CD4-positive, alpha-beta T cell (primary cell): ENCODE data around the gene SEC24B. TPM values are rescaled to one million over a fixed set of nuclear protein-coding genes. Genes with fewer than 3 reads are reported as not detected.

Experiments used
- ATAC-seq: fragments of 200-7000 bp; cut with Tn5 transposase; one replicate; pipeline ENCODE4 v1.10.0; 2022; ENCODE audit warnings: mild to moderate bottlenecking; ENCODE audit not compliant: poor library complexity
- CTCF ChIA-PET: fragments of 350-600 bp; sonication (Branson Sonifier 250); formaldehyde crosslinking; loops from one replicate; lab custom pipeline; 2021; ENCODE audit warnings: antibody characterized with exemption, inconsistent platforms; lab: Charles Lee
- POLR2A ChIA-PET: fragments of 350-600 bp; sonication (Branson Sonifier 250); formaldehyde crosslinking; loops from one replicate; lab custom pipeline; 2021; ENCODE audit warnings: antibody characterized with exemption, inconsistent platforms; lab: Charles Lee
- DNase-seq, 14 experiments: peaks; one replicate each; pipeline ENCODE4 v3.0.0-alpha.2; 2013 to 2020; ENCODE audit warnings: mixed read lengths in 2 of 14
- H3K27ac ChIP-seq, 2 donors: one replicate each; pipeline versions ENCODE4 v1.5.1 to v1.7.0; 2013; ENCODE audit warnings: low read length in 2 of 2, low read depth in 1 of 2, mild to moderate bottlenecking in 1 of 2
- H3K27me3 ChIP-seq, 2 experiments: 1 replicate in 1 of 2; 2 replicates in 1 of 2; pipeline versions ENCODE4 v1.6.1 to v1.7.0; 2013; ENCODE audit warnings: low read length in 2 of 2, control low read depth in 1 of 2, mild to moderate bottlenecking in 1 of 2, moderate library complexity in 1 of 2; ENCODE audit not compliant: insufficient read depth in 2 of 2, control insufficient read depth in 1 of 2
- H3K36me3 ChIP-seq: one replicate; pipeline ENCODE4 v1.6.1; 2013; ENCODE audit warnings: low read length, control low read depth; ENCODE audit not compliant: insufficient read depth
- H3K4me1 ChIP-seq: one replicate; pipeline ENCODE4 v1.6.1; 2013; ENCODE audit warnings: low read length, control low read depth; ENCODE audit not compliant: insufficient read depth
- H3K4me3 ChIP-seq: one replicate; pipeline ENCODE4 v1.5.1; 2013; ENCODE audit warnings: mild to moderate bottlenecking, low read length, moderate library complexity
- H3K9me3 ChIP-seq, 2 experiments: 1 replicate in 1 of 2; 2 replicates in 1 of 2; pipeline versions ENCODE4 v1.6.1 to v1.7.0; 2013; ENCODE audit warnings: low read length in 2 of 2, mild to moderate bottlenecking in 2 of 2, control low read depth in 1 of 2, moderate library complexity in 1 of 2; ENCODE audit not compliant: control insufficient read depth in 1 of 2, insufficient read depth in 1 of 2
- H3K27ac Mint-ChIP-seq: one replicate; pipeline ENCODE4 v1.8.0; 2020; ENCODE audit warnings: mixed read lengths
- H3K27me3 Mint-ChIP-seq: one replicate; pipeline ENCODE4 v1.8.0; 2021; ENCODE audit warnings: mixed read lengths
- H3K36me3 Mint-ChIP-seq: one replicate; pipeline ENCODE4 v1.8.0; 2021; ENCODE audit warnings: low read depth, mixed read lengths
- H3K4me1 Mint-ChIP-seq: one replicate; pipeline ENCODE4 v1.8.0; 2021; ENCODE audit warnings: low read depth, mixed read lengths
- H3K4me3 Mint-ChIP-seq: one replicate; pipeline ENCODE4 v1.8.0; 2020; ENCODE audit warnings: mild to moderate bottlenecking, mixed read lengths
- H3K9me3 Mint-ChIP-seq: one replicate; pipeline ENCODE4 v1.8.0; 2020; ENCODE audit warnings: mixed read lengths
- CTCF ChIP-seq: fragments of 200-600 bp; IDR thresholded peaks from one replicate; pipeline ENCODE4 v1.8.0; 2022; ENCODE audit warnings: antibody characterized with exemption, mild to moderate bottlenecking
- intact Hi-C, 2 experiments: fragments of 100-400 bp; cut with DNase I in 1 of 2; cut with micrococcal nuclease in 1 of 2; formaldehyde crosslinking; loops; one replicate each; pipeline versions ENCODE4 v1.15.1 to v1.9.0; 2023 to 2025; cut with DNase I, micrococcal nuclease
- total RNA-seq, 174 experiments: library from RNA in 2 of 174; stranded (reverse) in 2 of 174; gene quantifications; one replicate each; pipeline ENCODE4 v1.2.3 and lab custom pipeline; 2021 to 2026

SEC24B gene
- total RNA-seq, 2 experiments from 2014 or later: 41.5 to 45.9 TPM

- intact Hi-C loops: no loop called here
- Mint-ChIP-seq H3K27ac (no peak overlapping the region), H3K36me3 (peaks cover 87% of the 10 kb centered on the region), H3K9me3 (no peaks in the 10 kb centered on the region), H3K27me3 (no peaks in the 10 kb centered on the region), H3K4me1 (no peaks in the 10 kb centered on the region), H3K4me3 (no peak overlapping the region)
- no peak for DNase-seq
- ChIA-PET CTCF (no interaction called here), POLR2A (no interaction called here)
- Histone ChIP-seq H3K27ac (no peak overlapping the region), H3K9me3 (no peaks in the 10 kb centered on the region), H3K36me3 (peaks cover 76% of the 10 kb centered on the region), H3K27me3 (no peaks in the 10 kb centered on the region), H3K4me3 (no peak overlapping the region), H3K4me1 (no peaks in the 10 kb centered on the region)
- ATAC-seq: no peak
- TF ChIP-seq CTCF: no peak
Observed at GRCh38 chr4:109532182-109532581, 98.6 kb downstream of the SEC24B start.

GRCh38 chr4:109545401-109545800 is 111.8 kb downstream of the SEC24B start:
- ChIA-PET CTCF (interaction anchor here (1.5 kb wide), 1 partner anchor 10 kb away, joined by 3 read pairs; no protein-coding TSS in a partner anchor), POLR2A (interaction anchor here (1.0 kb wide), 1 partner anchor 14 kb away, joined by 6 read pairs; the partner anchor contains the start of gene MCUB)
- H3K27ac Mint-ChIP-seq: peak overlapping the region; percentile 39

GRCh38 chr4:109547394-109547793 is 113.8 kb downstream of the SEC24B start:
- Mint-ChIP-seq H3K27me3 (no peaks in the 10 kb centered on the region), H3K36me3 (peaks cover 9% of the 10 kb centered on the region), H3K9me3 (no peaks in the 10 kb centered on the region), H3K27ac (no peak overlapping the region), H3K4me3 (no peak overlapping the region), H3K4me1 (peaks cover 40% of the 10 kb centered on the region)
- ATAC-seq (no peak), DNase-seq (no peak)
- Histone ChIP-seq H3K4me3 (no peak overlapping the region), H3K27ac (no peak overlapping the region), H3K27me3 (no peaks in the 10 kb centered on the region), H3K4me1 (peaks cover 6% of the 10 kb centered on the region), H3K9me3 (no peaks in the 10 kb centered on the region), H3K36me3 (peaks cover 8% of the 10 kb centered on the region)
- no peak for TF ChIP-seq CTCF
- POLR2A ChIA-PET: interaction anchor here (0.7 to 2.1 kb wide), 4 partner anchors 12 to 183 kb away, joined by 3 to 14 read pairs (median 5); partner anchors contain the start of genes MCUB and PLA2G12A
- CTCF ChIA-PET: interaction anchor here (1.0 to 1.2 kb wide), 2 partner anchors 82 to 115 kb away, joined by 3 read pairs; no protein-coding TSS in a partner anchor
- intact Hi-C loops: no loop called here

More at GRCh38 chr4:109545401-109545800, 111.8 kb downstream of the SEC24B start:
- no peaks in the 10 kb centered on the region for H3K27me3 Mint-ChIP-seq
- Histone ChIP-seq H3K9me3 (no peaks in the 10 kb centered on the region), H3K27me3 (no peaks in the 10 kb centered on the region), H3K4me1 (peaks cover 6% of the 10 kb centered on the region), H3K4me3 (no peak overlapping the region), H3K36me3 (peaks cover 19% of the 10 kb centered on the region), H3K27ac (no peak overlapping the region)
- peaks cover 19% of the 10 kb centered on the region for H3K36me3 Mint-ChIP-seq
- H3K9me3 Mint-ChIP-seq: no peaks in the 10 kb centered on the region
- intact Hi-C loops: no loop called here
- DNase-seq (no peak), ATAC-seq (no peak)
- no peak overlapping the region for H3K4me3 Mint-ChIP-seq
- TF ChIP-seq CTCF: no peak
- H3K4me1 Mint-ChIP-seq: peaks cover 37% of the 10 kb centered on the region
